ENCODE results near the gene CES5A.

DNA sequence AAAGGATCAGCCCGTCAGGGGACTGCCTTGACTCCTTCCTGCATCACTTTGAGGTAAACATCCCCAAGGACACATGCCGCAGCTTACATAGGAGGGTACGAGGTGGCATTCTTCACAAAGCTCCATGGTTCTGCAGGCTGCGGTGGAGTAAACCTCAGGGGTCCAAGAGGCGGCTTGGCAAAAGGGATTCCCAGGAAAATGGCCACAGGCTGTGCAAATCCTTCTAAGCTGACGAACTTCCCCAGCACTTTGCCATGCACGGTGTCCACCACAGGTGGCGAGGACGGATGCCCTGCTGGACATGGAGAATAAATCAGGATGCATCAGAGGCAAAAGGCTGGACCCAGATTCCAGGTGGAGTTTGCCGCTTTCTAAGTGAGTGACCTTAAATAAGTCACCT, 46.5 kb downstream of the CES5A start:
- TF ChIP-seq, protein P1, sequence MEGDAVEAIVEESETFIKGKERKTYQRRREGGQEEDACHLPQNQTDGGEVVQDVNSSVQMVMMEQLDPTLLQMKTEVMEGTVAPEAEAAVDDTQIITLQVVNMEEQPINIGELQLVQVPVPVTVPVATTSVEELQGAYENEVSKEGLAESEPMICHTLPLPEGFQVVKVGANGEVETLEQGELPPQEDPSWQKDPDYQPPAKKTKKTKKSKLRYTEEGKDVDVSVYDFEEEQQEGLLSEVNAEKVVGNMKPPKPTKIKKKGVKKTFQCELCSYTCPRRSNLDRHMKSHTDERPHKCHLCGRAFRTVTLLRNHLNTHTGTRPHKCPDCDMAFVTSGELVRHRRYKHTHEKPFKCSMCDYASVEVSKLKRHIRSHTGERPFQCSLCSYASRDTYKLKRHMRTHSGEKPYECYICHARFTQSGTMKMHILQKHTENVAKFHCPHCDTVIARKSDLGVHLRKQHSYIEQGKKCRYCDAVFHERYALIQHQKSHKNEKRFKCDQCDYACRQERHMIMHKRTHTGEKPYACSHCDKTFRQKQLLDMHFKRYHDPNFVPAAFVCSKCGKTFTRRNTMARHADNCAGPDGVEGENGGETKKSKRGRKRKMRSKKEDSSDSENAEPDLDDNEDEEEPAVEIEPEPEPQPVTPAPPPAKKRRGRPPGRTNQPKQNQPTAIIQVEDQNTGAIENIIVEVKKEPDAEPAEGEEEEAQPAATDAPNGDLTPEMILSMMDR (IDR thresholded peaks at IDR 0.05; ENCODE audit: low read depth, low read length, poor library complexity, severe bottlenecking) = no peak
- no peak for TF ChIP-seq EZH2phosphoT487 (IDR thresholded peaks at IDR 0.05; ENCODE audit: borderline replicate concordance, low read length)

All from DOHH2 (cell line).